Activated T-helper 2 cell treated with anti-CD3 and anti-CD28 coated beads, Interferon-gamma antibody, Interleukin-2, Interleukin-4, amounts not matched to agents 10 μg/mL and 5 μg/mL and 100 μg/mL, durations not matched to agents 14 hours and 24 hours and 36 hours (primary cell): Measurements from ENCODE around the gene IL1RL2. TPM values are rescaled to one million over a fixed set of nuclear protein-coding genes. Genes with fewer than 3 reads are reported as not detected.
A peak's percentile ranks its signal among the peaks of the same experiment; 100 is the strongest.

Experiments used
- DNase-seq: peaks from one replicate; pipeline ENCODE4 v3.0.0; 2021; ENCODE audit warnings: low spot score
- H3K27ac Mint-ChIP-seq: one replicate; pipeline ENCODE4 v1.8.0; 2021; ENCODE audit warnings: mixed read lengths
- H3K27me3 Mint-ChIP-seq: one replicate; pipeline ENCODE4 v1.8.0; 2021; ENCODE audit warnings: low read depth, mixed read lengths
- H3K36me3 Mint-ChIP-seq: one replicate; pipeline ENCODE4 v1.8.0; 2021; ENCODE audit warnings: low read depth, mixed read lengths
- H3K4me1 Mint-ChIP-seq: one replicate; pipeline ENCODE4 v1.8.0; 2021; ENCODE audit warnings: low read depth, mixed read lengths
- H3K4me3 Mint-ChIP-seq: one replicate; pipeline ENCODE4 v1.8.0; 2021; ENCODE audit warnings: low read depth, mild to moderate bottlenecking, moderate library complexity, mixed read lengths
- H3K9me3 Mint-ChIP-seq: one replicate; pipeline ENCODE4 v1.8.0; 2021; ENCODE audit warnings: mixed read lengths
- intact Hi-C: fragments of 100-400 bp; cut with micrococcal nuclease; formaldehyde crosslinking; loops from one replicate; pipeline ENCODE4 v1.15.1; 2023
- total RNA-seq: library from RNA; stranded (reverse); gene quantifications from 2 replicates; pipeline ENCODE4 v1.2.3, GENCODE V29; 2022

IL1RL2 gene
- not detected in 2 replicates for total RNA-seq

DNA sequence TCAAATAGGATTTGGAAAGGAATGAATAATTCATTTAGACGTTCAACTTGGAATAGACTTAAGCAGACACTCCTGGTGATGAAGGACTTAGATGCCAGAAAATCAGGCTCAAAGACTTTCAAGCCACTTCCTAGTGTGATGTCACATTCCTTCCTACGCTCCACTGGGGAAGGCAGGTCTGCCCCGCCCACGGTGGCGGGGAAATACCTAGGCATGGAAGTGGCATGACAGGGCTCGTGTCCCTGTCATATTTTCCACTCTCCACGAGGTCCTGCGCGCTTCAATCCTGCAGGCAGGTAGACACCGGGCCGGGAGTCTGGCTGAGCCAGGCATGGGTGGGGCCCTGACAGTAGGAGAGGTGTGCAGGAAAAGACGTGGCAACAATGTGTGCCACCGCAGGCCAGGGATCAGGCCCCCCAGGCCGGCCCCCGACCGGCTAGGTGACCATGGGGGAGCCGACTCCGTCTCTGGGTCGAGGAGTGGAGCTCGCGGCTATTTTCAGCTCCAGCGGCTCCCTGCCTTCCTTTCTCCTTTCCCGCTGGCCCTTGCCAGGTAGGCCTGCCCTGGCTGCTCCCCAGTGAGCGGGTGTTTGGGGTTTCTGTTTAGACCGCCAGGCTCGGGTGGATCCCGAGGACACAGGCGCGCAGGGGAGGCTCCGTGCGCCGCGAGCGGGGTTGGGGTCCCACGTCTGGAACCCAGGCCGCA lies at the start of gene IL1RL2:
TSS of gene IL1RL2 (plus strand) at position 233 of the 705 bp plus-strand sequence. CDS start 845 bp downstream, outside the sequence.
- no peak within 1 kb of the TSS for H3K27ac Mint-ChIP-seq
- H3K4me1 Mint-ChIP-seq: peaks cover 17% of the 10 kb centered on the region
- H3K9me3 Mint-ChIP-seq: no peaks in the 10 kb centered on the region
- peak within 1 kb of the TSS; percentile 69 for H3K4me3 Mint-ChIP-seq
- intact Hi-C loops: no loop called here
- peaks cover 30% of the 10 kb centered on the region for H3K27me3 Mint-ChIP-seq
- DNase-seq: no peak
- H3K36me3 Mint-ChIP-seq: no peaks in the 10 kb centered on the region

DNA sequence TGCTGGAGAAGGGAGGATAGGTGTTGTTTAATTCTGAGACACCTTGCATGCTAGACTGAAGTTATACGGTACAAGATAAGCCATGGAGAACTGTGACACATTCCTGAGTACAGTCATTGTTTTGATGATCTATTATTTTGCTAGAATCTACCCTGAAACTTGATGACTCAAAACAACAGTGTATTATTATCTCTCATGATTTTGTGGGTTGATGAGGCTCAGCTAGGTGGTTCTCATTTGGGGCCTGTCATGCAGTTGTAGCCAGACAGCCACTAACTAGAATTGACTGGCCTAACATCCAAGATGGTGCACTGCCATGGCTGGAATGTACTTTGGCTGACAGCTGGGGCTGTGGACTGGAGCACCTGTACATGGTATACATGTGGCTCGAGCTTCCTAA lies 49.7 kb upstream of the IL1RL2 start:
- Mint-ChIP-seq H3K27me3 (peaks cover 32% of the 10 kb centered on the region), H3K4me1 (peaks cover 23% of the 10 kb centered on the region), H3K27ac (no peak overlapping the region), H3K4me3 (no peak overlapping the region), H3K36me3 (peaks cover 11% of the 10 kb centered on the region), H3K9me3 (peaks cover 27% of the 10 kb centered on the region)
- DNase-seq: no peak
- intact Hi-C loops: loop anchor here (5.0 kb wide), 2 partner anchors 55 to 300 kb away; no protein-coding TSS in a partner anchor

DNA sequence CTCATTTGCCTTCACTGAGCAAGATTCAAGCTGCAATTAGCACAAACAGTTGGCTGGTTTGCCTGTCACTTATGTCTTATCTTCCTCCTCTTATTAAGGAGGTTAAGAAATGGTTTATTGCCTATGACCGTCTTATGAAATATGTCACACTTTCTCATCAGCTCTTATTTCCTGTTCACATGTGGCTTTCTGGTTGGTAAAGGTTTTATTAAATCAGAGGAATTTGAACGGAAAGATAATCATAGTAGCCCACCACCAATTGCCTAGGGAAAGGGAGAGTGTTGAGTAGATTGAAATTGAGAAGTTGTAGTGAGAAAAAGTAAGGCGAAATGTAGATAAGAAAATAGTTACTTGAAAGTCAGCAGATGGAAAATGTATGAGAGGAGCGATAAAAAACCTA lies 48.5 kb upstream of the IL1RL2 start:
- H3K36me3 Mint-ChIP-seq: peaks cover 17% of the 10 kb centered on the region
- no peak overlapping the region for H3K4me3 Mint-ChIP-seq
- peak overlapping the region; percentile 3 for H3K27ac Mint-ChIP-seq
- H3K9me3 Mint-ChIP-seq: peaks cover 27% of the 10 kb centered on the region
- H3K27me3 Mint-ChIP-seq: peaks cover 39% of the 10 kb centered on the region
- no peak for DNase-seq
- peaks cover 25% of the 10 kb centered on the region for H3K4me1 Mint-ChIP-seq
- intact Hi-C loops: loop anchor here (2.0 to 5.0 kb wide), 3 partner anchors 56 to 299 kb away; no protein-coding TSS in a partner anchor

DNA sequence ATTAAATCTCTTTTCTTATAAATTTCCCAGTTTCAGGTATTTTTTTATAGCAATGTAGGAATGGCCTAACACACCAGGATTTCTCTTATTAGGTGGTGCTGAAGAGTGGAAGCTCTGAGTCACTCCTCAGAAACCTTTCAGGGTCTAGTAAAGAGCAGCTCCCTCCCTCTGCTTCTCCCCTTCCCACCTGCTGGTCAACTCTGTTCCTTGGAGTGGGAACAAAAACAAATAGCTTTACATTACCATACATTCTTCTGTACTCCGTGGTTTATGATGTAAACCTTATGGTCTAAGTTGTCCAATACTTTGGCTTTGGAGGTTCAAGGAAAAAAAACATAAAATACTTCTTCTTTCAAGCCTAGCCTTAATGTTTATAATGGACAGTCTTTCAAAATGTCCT lies 47.0 kb upstream of the IL1RL2 start:
- Mint-ChIP-seq H3K27ac (no peak overlapping the region), H3K4me3 (no peak overlapping the region), H3K9me3 (peaks cover 40% of the 10 kb centered on the region), H3K4me1 (peaks cover 25% of the 10 kb centered on the region), H3K36me3 (peaks cover 17% of the 10 kb centered on the region), H3K27me3 (peaks cover 43% of the 10 kb centered on the region)
- intact Hi-C loops: loop anchor here (2.0 to 5.0 kb wide), 3 partner anchors 58 to 297 kb away; no protein-coding TSS in a partner anchor
- no peak for DNase-seq

DNA sequence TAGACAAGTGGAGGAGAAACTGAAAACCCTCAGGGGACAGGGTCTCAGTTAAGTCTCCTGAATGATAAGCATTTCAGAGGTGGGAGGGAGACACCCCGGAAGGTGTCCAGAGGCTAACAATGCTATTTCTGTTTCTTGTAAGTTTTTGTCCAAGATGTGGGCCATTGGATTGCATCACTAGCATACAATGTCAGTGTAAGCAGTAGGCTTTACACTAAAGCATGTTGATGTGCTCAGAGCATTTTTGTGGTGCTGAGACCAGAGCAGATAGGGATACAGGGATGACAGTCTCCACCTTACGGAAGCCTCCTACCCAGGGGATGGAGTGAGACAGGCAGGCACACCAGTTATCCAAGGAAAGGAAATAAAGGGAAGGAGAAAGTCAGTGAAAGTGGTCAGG lies 46.4 kb upstream of the IL1RL2 start:
- Mint-ChIP-seq H3K4me1 (peaks cover 25% of the 10 kb centered on the region), H3K27ac (no peak overlapping the region), H3K36me3 (peaks cover 19% of the 10 kb centered on the region), H3K27me3 (peaks cover 43% of the 10 kb centered on the region), H3K9me3 (peaks cover 44% of the 10 kb centered on the region), H3K4me3 (no peak overlapping the region)
- no peak for DNase-seq
- intact Hi-C loops: no loop called here

DNA sequence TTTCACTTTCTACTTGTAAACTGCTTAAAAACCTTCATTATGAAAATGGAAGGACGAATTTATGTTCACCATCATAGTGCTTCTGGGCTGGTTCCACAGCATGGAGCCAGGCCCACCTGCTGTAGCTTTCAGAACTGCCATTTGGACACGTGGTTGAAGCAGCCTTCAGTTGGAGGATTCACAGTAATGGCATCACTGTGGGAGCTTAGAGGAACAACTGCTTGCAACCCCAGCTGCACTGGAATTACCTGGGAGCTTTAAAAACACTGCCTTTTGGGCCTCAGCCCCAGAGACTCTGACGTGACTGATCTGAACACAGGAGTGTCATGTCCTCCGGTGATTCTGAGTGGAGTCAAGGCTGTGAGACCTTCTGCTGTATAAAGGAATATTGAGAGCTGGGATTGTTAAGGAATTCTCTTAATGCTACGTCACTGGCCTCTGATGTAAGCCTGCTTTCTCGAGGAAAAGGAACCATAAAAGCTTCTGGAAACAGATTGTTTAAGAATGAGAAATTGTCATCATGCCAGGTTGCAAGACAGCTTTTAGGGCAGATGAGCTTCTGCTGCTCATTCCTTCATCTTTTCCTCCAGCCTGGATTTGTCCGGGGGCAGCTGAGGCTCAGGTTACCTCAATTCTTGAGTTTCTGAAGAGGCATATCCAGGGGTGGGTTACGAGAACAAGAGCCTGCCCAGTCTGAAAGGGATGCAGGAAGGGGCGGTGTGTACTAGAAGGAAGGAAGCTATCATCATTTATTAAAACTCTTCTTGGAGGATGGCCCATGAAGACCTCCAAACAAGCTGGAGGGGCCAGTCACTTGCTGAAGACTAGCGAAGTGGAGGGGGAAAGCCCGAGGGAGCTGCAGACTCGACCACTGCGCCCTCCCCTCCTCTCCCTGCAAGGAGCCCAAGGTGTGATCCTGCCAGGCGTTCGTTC lies 45.5 kb upstream of the IL1RL2 start:
- peaks cover 40% of the 10 kb centered on the region for H3K27me3 Mint-ChIP-seq
- peaks cover 23% of the 10 kb centered on the region for H3K36me3 Mint-ChIP-seq
- intact Hi-C loops: no loop called here
- H3K9me3 Mint-ChIP-seq: peaks cover 53% of the 10 kb centered on the region
- H3K4me3 Mint-ChIP-seq: no peak overlapping the region
- peaks cover 25% of the 10 kb centered on the region for H3K4me1 Mint-ChIP-seq
- no peak for DNase-seq
- H3K27ac Mint-ChIP-seq: no peak overlapping the region

DNA sequence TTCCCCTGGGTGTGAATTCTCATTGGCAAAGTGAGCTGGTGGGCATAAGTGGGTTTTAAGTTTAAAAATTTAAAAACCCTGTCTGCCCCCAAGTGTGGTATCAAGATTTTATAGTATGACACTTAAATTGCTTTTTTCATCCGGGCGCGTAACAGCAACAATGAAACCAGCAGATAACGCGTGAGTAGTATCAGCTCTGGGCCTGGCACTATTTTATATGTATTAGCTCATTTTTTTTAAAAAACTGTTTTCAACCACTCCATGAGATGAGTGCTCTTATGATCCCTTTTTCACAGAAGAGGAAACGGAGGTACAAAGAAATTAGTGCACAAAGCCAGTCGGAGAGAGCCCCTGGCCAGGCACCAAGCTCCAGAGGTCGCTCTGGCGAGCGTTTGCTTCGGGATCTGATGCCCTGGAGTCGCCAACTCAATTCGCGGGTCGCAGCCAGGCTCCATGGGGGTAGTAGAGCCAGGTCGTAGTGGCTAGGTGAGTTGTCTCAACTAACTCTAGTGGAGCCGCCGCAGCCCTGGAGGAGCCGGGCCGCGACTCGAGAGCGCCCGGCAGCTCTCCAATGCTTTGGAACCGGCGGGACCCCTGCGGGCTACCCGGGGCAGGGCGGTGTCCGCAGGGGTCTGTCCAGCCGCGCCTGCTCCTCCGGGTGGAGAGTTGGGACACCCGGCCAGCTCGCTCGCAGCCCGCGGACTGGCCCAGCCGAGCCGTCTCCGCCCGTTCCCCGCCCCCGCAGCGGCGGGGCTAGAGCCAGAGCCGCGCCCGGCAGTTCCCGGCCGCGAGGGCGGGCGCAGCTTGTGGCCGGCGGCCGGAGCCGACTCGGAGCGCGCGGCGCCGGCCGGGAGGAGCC lies 44.6 kb upstream of the IL1RL2 start, which contains the start of gene IL1R1:
TSS of gene IL1R1 (plus strand) at position 777 of the 859 bp plus-strand sequence. CDS start 14,979 bp downstream, outside the sequence.
- H3K27ac Mint-ChIP-seq: no peak within 1 kb of the TSS
- peaks cover 28% of the 10 kb centered on the region for H3K36me3 Mint-ChIP-seq
- intact Hi-C loops: no loop called here
- no peak for DNase-seq
- peak within 1 kb of the TSS; percentile 13 for H3K4me3 Mint-ChIP-seq
- peaks cover 58% of the 10 kb centered on the region for H3K9me3 Mint-ChIP-seq
- peaks cover 40% of the 10 kb centered on the region for H3K27me3 Mint-ChIP-seq
- H3K4me1 Mint-ChIP-seq: peaks cover 18% of the 10 kb centered on the region

DNA sequence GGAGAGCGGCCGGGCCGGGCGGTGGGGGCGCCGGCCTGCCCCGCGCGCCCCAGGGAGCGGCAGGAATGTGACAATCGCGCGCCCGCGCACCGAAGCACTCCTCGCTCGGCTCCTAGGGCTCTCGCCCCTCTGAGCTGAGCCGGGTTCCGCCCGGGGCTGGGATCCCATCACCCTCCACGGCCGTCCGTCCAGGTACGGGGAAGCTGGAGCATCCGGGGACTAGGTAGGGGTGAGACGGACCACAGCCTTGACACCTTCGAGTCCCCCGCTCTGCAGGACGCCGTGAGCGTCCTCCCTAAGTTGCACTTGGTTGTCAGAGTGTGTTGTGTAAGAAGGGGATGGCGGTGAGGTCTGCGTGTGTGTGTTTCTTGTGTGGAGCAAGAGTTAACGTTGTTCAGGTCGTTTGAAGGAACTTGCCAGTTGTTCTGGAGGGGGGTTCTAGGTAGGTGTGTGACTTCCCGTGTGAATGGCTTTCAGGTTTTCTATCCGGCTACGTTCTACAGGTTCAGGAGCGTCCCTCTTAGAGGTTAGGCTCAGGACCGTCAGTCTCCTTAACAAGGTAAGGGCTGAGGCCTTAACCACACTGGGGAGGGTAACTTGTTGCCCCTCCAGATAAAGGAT lies 43.9 kb upstream of the IL1RL2 start:
- peaks cover 29% of the 10 kb centered on the region for H3K36me3 Mint-ChIP-seq
- intact Hi-C loops: no loop called here
- peaks cover 60% of the 10 kb centered on the region for H3K9me3 Mint-ChIP-seq
- peak overlapping the region; percentile 13 for H3K4me3 Mint-ChIP-seq
- no peak overlapping the region for H3K27ac Mint-ChIP-seq
- DNase-seq: no peak
- peaks cover 14% of the 10 kb centered on the region for H3K4me1 Mint-ChIP-seq
- H3K27me3 Mint-ChIP-seq: peaks cover 40% of the 10 kb centered on the region

DNA sequence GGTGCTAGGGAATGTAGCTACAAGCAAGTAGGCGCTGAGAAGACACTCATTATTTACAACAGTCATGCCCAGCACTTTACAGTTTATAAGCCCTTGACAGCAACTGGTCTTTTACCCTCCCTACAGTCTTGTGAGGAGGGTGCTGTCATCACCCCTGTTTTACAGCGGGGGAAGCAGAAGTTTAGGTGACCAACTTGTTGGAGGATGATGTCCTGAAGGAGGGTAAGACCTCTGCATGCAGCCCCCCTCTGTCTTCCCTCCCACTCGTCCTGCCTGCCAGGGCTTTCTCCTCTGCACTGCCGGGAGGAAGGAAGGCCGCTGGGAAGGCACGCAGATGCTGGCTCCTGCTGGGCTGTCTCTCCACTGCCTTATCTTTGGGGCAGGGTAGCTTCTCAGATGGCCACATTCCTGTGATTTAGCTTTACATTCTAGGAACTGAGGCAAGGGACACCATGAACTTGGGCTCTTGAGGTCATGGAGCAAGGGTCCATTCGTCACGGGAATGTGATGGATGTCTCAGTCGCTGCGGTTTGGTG lies 43.3 kb upstream of the IL1RL2 start:
- Mint-ChIP-seq H3K27ac (no peak overlapping the region), H3K4me3 (no peak overlapping the region), H3K9me3 (peaks cover 60% of the 10 kb centered on the region), H3K27me3 (peaks cover 38% of the 10 kb centered on the region), H3K4me1 (peaks cover 10% of the 10 kb centered on the region), H3K36me3 (peaks cover 26% of the 10 kb centered on the region)
- intact Hi-C loops: no loop called here
- no peak for DNase-seq

DNA sequence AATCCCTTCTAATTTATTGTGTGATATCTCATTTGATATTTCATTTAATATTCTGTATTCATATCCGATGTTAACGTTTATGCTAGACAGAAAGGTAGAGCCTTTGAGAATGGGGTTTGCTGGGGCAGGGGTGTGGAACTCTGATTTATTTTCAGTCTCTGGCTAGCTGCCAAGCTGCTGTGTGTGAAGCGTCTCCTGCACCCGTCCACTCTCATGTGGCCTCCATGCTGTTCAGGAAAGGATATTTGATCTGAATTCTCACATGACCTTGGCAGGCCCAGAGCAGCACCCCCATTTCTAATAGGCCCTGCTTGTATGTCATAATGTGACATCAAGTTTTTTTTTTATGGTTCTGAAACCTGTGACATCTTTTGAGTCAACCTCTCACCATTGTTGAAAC lies 42.7 kb upstream of the IL1RL2 start:
- Mint-ChIP-seq H3K27ac (no peak overlapping the region), H3K9me3 (peaks cover 64% of the 10 kb centered on the region), H3K36me3 (peaks cover 29% of the 10 kb centered on the region), H3K27me3 (peaks cover 36% of the 10 kb centered on the region), H3K4me3 (no peak overlapping the region), H3K4me1 (peaks cover 7% of the 10 kb centered on the region)
- intact Hi-C loops: no loop called here
- DNase-seq: no peak

DNA sequence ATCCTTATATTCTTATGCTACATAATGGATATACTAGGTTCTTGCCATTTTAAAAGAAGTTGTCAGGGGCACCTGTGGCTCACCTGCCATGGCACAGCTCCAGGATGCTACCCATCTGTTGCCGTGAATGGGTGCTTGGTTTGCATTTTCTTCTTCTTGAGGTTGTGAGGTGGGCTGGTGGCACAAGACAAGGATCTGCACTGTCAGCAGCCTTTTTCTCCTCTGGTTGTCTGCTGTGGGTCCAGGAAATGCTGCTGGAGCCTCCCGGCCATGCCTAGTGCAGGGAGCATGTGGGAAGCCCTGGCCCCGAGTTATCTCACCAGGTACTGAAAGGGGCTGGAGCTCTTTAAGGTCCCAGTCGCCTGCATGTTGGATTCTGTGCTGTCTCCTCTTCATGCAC lies 41.7 kb upstream of the IL1RL2 start:
- peaks cover 7% of the 10 kb centered on the region for H3K4me1 Mint-ChIP-seq
- intact Hi-C loops: no loop called here
- H3K27ac Mint-ChIP-seq: no peak overlapping the region
- H3K36me3 Mint-ChIP-seq: peaks cover 29% of the 10 kb centered on the region
- peaks cover 62% of the 10 kb centered on the region for H3K9me3 Mint-ChIP-seq
- H3K27me3 Mint-ChIP-seq: peaks cover 36% of the 10 kb centered on the region
- no peak overlapping the region for H3K4me3 Mint-ChIP-seq
- no peak for DNase-seq
